ENCODE measurements around the gene TCF25.
"Not testable (repeated sequence)": the region's sequence is repeated elsewhere in the genome, so short reads cannot be mapped to it uniquely, and the experiment has no call there.

Gene TCF25

GRCh38 chr16:89879123-89879522 lies 5.7 kb downstream of the TCF25 start:
- H3K9me3 Mint-ChIP-seq, DNase-seq, H3K4me3 Mint-ChIP-seq, H3K27ac Mint-ChIP-seq, CTCF ChIA-PET, H3K27me3 Mint-ChIP-seq: not testable (repeated sequence)
- Mint-ChIP-seq H3K4me1 (peaks cover 15% of the 10 kb centered on the region), H3K36me3 (peaks cover 54% of the 10 kb centered on the region)

GRCh38 chr16:89880477-89881367 lies 7.3 kb downstream of the TCF25 start:
- Mint-ChIP-seq H3K27ac (peak overlapping the region; percentile 16), H3K27me3 (no peaks in the 10 kb centered on the region), H3K36me3 (peaks cover 53% of the 10 kb centered on the region), H3K4me3 (no peak overlapping the region), H3K9me3 (peaks cover 2% of the 10 kb centered on the region), H3K4me1 (peaks cover 5% of the 10 kb centered on the region)
- DNase-seq = no peak
- CTCF ChIA-PET = interaction anchor here (0.6 to 1.0 kb wide), 2 partner anchors 86 to 175 kb away, joined by 3 to 4 read pairs; no protein-coding TSS in a partner anchor

- no peak overlapping the region for H3K27ac Mint-ChIP-seq
- H3K27me3 Mint-ChIP-seq = no peaks in the 10 kb centered on the region
- H3K4me1 Mint-ChIP-seq = peaks cover 5% of the 10 kb centered on the region
- DNase-seq = no peak
- CTCF ChIA-PET = interaction anchor here (0.6 to 1.0 kb wide), 2 partner anchors 87 to 175 kb away, joined by 3 to 4 read pairs; no protein-coding TSS in a partner anchor
- H3K4me3 Mint-ChIP-seq = no peak overlapping the region
- peaks cover 48% of the 10 kb centered on the region for H3K36me3 Mint-ChIP-seq
- peaks cover 2% of the 10 kb centered on the region for H3K9me3 Mint-ChIP-seq
Observed at GRCh38 chr16:89881368-89881730, 8.0 kb downstream of the TCF25 start.

- Mint-ChIP-seq H3K36me3 (peaks cover 48% of the 10 kb centered on the region), H3K4me3 (no peak overlapping the region), H3K4me1 (peaks cover 5% of the 10 kb centered on the region), H3K9me3 (no peaks in the 10 kb centered on the region), H3K27ac (peak overlapping the region; percentile 42), H3K27me3 (no peaks in the 10 kb centered on the region)
- CTCF ChIA-PET = no interaction called here
- DNase-seq = no peak
Observed at GRCh38 chr16:89883346-89884040, 10.1 kb downstream of the TCF25 start.

GRCh38 chr16:89884041-89884421 lies 10.6 kb downstream of the TCF25 start:
- Mint-ChIP-seq H3K4me1 (peaks cover 2% of the 10 kb centered on the region), H3K9me3 (no peaks in the 10 kb centered on the region), H3K4me3 (no peak overlapping the region), H3K27ac (no peak overlapping the region), H3K36me3 (peaks cover 47% of the 10 kb centered on the region), H3K27me3 (no peaks in the 10 kb centered on the region)
- no peak for DNase-seq
- CTCF ChIA-PET = no interaction called here

GRCh38 chr16:89887243-89887642 lies 13.9 kb downstream of the TCF25 start:
- no peak for DNase-seq
- no peak overlapping the region for H3K27ac Mint-ChIP-seq
- no peaks in the 10 kb centered on the region for H3K27me3 Mint-ChIP-seq
- CTCF ChIA-PET = no interaction called here
- no peaks in the 10 kb centered on the region for H3K9me3 Mint-ChIP-seq
- peaks cover 53% of the 10 kb centered on the region for H3K36me3 Mint-ChIP-seq
- no peak overlapping the region for H3K4me3 Mint-ChIP-seq
- H3K4me1 Mint-ChIP-seq = peaks cover 12% of the 10 kb centered on the region

- Mint-ChIP-seq H3K9me3 (no peaks in the 10 kb centered on the region), H3K4me3 (no peak overlapping the region), H3K27ac (peak overlapping the region; percentile 67), H3K4me1 (peaks cover 12% of the 10 kb centered on the region), H3K27me3 (no peaks in the 10 kb centered on the region), H3K36me3 (peaks cover 36% of the 10 kb centered on the region)
- DNase-seq = no peak
- CTCF ChIA-PET = no interaction called here
Observed at GRCh38 chr16:89890200-89890599, 16.8 kb downstream of the TCF25 start.

GRCh38 chr16:89890886-89891657 lies 17.7 kb downstream of the TCF25 start:
- peaks cover 12% of the 10 kb centered on the region for H3K4me1 Mint-ChIP-seq
- H3K27me3 Mint-ChIP-seq = no peaks in the 10 kb centered on the region
- DNase-seq = no peak
- H3K9me3 Mint-ChIP-seq = no peaks in the 10 kb centered on the region
- CTCF ChIA-PET = interaction anchor here (1.9 kb wide), 1 partner anchor 19 kb away, joined by 5 read pairs; no protein-coding TSS in a partner anchor
- H3K36me3 Mint-ChIP-seq = peaks cover 38% of the 10 kb centered on the region
- H3K4me3 Mint-ChIP-seq = no peak overlapping the region
- peak overlapping the region; percentile 45 for H3K27ac Mint-ChIP-seq

- Mint-ChIP-seq H3K27ac (no peak overlapping the region), H3K4me1 (peaks cover 12% of the 10 kb centered on the region), H3K4me3 (no peak overlapping the region), H3K9me3 (no peaks in the 10 kb centered on the region), H3K27me3 (no peaks in the 10 kb centered on the region), H3K36me3 (peaks cover 36% of the 10 kb centered on the region)
- DNase-seq = no peak
- CTCF ChIA-PET = interaction anchor here (1.9 kb wide), 1 partner anchor 18 kb away, joined by 5 read pairs; no protein-coding TSS in a partner anchor
Observed at GRCh38 chr16:89892055-89892630, 18.8 kb downstream of the TCF25 start.

GRCh38 chr16:89892635-89893034 lies 19.2 kb downstream of the TCF25 start:
- no peak for DNase-seq
- Mint-ChIP-seq H3K36me3 (peaks cover 32% of the 10 kb centered on the region), H3K4me1 (peaks cover 12% of the 10 kb centered on the region), H3K4me3 (no peak overlapping the region), H3K27ac (no peak overlapping the region), H3K27me3 (no peaks in the 10 kb centered on the region), H3K9me3 (no peaks in the 10 kb centered on the region)
- CTCF ChIA-PET = interaction anchor here (1.9 kb wide), 1 partner anchor 18 kb away, joined by 5 read pairs; no protein-coding TSS in a partner anchor

GRCh38 chr16:89893642-89894548 lies 20.5 kb downstream of the TCF25 start:
- H3K27ac Mint-ChIP-seq = no peak overlapping the region
- H3K36me3 Mint-ChIP-seq = peaks cover 31% of the 10 kb centered on the region
- no peaks in the 10 kb centered on the region for H3K9me3 Mint-ChIP-seq
- peaks cover 12% of the 10 kb centered on the region for H3K4me1 Mint-ChIP-seq
- H3K27me3 Mint-ChIP-seq = no peaks in the 10 kb centered on the region
- CTCF ChIA-PET = no interaction called here
- H3K4me3 Mint-ChIP-seq = no peak overlapping the region
- no peak for DNase-seq

- no peaks in the 10 kb centered on the region for H3K9me3 Mint-ChIP-seq
Observed at GRCh38 chr16:89895482-89896250, 22.3 kb downstream of the TCF25 start.

More at GRCh38 chr16:89895482-89896250, 22.3 kb downstream of the TCF25 start:
- Mint-ChIP-seq H3K4me3 (no peak overlapping the region), H3K4me1 (peaks cover 3% of the 10 kb centered on the region), H3K27ac (no peak overlapping the region), H3K27me3 (no peaks in the 10 kb centered on the region), H3K36me3 (peaks cover 39% of the 10 kb centered on the region)
- CTCF ChIA-PET = no interaction called here
- no peak for DNase-seq

Data from activated naive CD4-positive, alpha-beta T cell treated with anti-CD3 and anti-CD28 coated beads, Interleukin-2, amount 10 ng/mL, durations not matched to agents 7 days and 5 days (primary cell).